AG09319 (cell line): ENCODE measurements around the gene CABLES1.

Source experiments
- DNase-seq: peaks from one replicate; pipeline ENCODE4 v3.0.0-alpha.2; 2010; ENCODE audit warnings: low read depth; ENCODE audit errors: extremely low read depth
- CTCF ChIP-seq: IDR thresholded peaks from 2 replicates; pipeline ENCODE4 v1.5.1; 2011; ENCODE audit warnings: low read depth, mild to moderate bottlenecking, inconsistent platforms, low read length, moderate library complexity

Gene CABLES1

GRCh38 chr18:23259701-23260681 is 124.7 kb downstream of the CABLES1 start:
- TF ChIP-seq CTCF = no peak
- no peak for DNase-seq

GRCh38 chr18:23260926-23261590 is 125.8 kb downstream of the CABLES1 start:
- TF ChIP-seq CTCF = no peak
- DNase-seq = no peak

- no peak for TF ChIP-seq CTCF
- DNase-seq = no peak
Measured at GRCh38 chr18:23263551-23264235, 128.4 kb downstream of the CABLES1 start.

- no peak for TF ChIP-seq CTCF
- DNase-seq = no peak
Measured at GRCh38 chr18:23265682-23266399, 130.6 kb downstream of the CABLES1 start.

- no peak for TF ChIP-seq CTCF
- no peak for DNase-seq
Measured at GRCh38 chr18:23266717-23267446, 131.6 kb downstream of the CABLES1 start.

GRCh38 chr18:23267447-23267776 is 132.1 kb downstream of the CABLES1 start:
- DNase-seq = no peak
- no peak for TF ChIP-seq CTCF
